HG02678 (cell line): ENCODE data around the gene PRPF19.

Experiments
- ATAC-seq: cut with Tn5 transposase; IDR thresholded peaks from one replicate; pipeline ENCODE4 v1.9.1; 2021; ENCODE audit warnings: mild to moderate bottlenecking, moderate library complexity; ENCODE audit not compliant: unreplicated experiment

Gene PRPF19

DNA sequence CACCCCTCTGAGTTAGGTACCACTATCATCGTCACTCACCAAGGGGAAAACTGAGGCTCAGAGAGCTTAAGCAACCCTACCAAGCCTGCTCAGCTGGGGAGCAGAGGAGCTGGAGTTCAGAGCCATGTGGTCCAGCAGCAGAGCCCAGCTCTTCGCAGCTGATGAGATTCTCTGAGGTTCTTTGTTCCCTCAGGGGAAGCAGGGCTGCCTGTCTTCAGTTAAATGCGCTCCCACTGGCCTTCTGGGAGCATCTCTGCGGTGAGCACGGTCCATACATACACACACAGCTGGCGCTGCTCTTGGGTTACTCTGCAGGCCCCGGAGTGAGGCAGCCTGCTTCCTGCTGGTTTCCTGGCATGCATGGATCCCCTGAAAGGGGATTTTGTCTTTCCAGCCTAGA is 45.4 kb downstream of the PRPF19 start:
- ATAC-seq, result no peak

DNA sequence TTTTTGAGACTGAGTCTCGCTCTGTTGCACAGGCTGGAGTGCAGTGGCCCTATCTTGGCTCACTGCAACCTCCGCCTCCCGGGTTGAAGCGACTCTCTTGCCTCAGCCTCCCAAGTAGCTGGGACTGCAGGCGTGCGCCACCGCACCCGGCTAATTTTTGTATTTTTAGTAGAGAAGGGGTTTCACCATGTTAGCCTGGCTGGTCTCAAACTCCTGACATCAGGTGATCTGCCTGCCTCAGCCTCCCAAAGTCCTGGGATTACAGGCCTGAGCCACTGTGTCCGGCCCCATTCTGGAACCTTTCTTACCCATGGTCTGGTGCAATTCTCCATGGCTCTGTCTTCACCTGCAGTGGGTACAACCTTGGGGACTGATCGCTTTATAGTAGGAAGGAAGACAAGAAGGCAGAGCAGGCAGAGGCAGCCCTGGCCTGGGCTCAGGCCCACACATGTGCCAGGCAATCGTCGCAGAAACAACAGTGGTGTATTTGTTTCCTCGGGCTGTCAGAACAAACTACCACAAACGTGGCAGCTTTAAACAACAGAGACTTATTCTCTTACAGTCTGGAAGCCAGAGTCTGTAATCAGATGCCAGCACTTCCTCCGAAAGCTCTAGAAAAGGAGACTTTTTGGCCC is 46.7 kb downstream of the PRPF19 start:
- ATAC-seq, result no peak

DNA sequence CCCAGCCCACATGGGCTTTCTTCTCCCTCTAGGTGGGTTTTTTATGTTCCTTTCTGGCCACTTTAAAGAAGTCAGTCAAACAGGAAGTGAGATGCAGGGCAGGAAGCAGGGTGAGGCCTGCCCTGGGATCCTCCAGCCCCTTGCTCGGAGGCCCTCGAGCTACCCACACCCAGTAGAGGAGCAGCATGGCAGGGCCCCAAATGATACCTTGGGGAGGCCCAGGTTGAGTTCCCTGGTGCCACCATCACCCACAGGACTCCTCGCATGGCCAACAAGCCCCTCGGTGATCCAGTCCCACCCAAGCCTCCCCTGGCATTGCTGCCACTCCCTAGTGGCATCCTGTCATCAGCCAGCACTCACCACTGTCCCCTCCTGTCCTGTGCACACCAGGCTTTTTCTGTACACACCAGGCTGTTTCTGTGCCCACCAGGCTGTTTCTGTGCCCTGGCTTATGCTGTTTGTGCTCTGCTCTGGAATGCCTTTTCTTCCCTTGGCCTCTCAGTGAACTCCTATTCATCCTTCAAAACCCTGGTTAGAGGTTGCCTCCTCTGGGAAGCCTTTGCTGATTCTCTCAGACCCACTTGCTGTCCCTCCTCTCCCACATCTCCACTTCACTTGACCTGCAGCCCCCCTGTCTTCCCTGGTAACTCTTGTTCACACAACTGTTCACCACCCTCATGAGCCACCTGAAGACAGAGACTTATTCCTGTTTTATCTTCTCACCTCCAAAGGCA is 47.5 kb downstream of the PRPF19 start:
- no peak for ATAC-seq

DNA sequence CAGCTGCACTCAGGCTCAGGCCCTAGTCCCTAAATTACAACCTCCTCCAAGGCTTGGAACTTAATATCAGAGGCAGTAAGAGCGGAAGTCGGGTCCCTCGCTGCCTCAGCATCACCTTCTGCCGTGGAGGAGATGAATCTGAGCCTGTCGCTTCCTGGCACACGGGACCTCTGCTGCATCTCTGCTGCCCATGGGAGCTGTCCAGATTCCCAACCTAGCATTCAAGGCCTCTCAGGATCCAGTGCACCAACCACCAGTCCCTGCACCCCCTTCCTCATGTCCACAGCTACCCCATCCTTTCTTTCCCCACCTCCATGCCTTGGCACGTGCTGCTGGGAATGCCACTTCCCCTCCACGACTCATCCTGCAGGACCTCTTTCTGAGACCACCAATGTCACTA is 48.1 kb downstream of the PRPF19 start:
- no peak for ATAC-seq

DNA sequence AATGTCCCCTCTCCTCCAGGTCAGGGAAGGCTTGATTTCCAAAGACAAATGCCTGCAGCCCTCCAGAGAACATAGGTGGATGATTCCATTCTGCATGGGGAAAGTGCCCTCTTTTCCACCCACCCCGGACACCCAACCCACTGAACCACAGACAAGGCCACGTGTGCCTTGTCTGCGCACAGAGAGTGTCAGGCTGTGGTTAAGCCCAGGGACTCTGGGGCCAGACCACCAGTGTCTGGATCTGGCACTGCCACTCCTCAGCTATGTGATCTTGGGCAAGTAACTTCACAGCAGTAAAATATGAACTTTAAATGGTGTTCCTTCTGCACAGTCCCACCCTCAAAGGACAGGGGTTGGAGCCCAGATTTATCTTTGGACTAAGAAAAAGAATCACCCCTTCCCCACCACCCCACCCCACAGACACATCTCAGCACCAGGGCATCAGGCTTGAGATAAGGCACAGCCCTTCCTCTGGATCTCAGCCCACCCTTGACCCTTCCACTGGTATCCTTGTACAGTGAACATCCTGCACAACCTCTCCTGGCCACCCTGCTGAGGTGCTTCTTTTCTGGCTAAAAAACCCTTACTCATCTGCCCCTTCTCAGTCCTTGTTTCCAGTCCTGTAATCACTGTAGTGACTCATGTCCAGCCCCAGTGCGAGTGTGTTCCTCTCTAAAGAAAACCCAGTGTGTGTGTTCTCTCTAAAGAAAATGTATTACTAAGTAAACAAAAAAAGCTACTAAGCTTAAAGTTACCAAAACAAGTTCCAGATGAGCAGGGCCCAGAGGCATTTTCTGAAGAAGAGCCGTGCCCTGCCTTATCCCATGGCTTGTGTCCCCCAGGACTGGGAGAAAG is 48.8 kb downstream of the PRPF19 start:
- no peak for ATAC-seq

DNA sequence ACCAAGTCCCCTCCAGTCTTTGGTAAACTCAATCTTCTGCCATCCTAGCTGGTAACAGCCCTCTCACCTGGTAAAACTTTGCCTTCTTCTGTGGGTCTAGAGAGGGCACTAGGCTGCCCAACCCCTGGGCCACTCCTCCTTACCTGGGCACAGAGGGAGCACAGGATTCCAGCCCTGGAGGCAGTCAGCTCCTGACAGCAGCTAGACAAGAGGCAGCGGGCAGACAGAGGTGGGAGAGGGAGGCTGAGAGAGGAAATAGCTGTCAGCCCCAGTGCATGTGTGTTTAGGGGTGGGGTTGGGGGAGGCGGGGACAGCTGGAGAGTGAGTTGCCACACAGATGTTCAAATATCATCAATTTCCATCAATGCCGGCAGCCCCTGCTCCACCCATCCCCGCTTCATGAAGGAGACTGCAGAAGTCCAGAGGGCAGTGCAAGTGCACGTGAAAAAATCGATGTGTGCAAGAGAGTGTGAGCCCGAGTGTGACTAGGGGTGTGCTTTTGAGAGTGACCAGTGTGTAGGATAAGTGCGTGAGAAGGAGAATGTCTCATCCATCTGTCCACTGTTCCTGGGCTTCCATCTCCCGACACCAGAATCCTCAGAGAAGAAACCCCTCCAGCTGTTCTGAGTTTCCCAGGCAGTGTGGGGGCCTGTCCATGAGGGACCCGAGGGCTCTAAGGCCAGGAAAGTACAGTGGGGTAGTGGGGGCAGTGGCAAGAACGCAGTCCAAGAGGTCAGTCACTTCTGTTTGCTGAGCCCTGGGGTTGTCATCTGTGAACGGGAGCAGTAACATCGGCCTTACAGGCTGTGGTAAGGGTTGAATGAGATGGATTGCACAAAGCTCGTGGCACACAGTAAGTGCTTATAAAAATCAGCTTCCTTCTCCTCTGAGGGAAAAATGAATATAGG is 50.4 kb downstream of the PRPF19 start, which contains the start of gene PTGDR2:
Gene PTGDR2, minus strand, starts transcription at position 225 of the 908 bp plus-strand sequence. CDS start 2,228 bp downstream, outside the sequence.
- ATAC-seq, result no peak

DNA sequence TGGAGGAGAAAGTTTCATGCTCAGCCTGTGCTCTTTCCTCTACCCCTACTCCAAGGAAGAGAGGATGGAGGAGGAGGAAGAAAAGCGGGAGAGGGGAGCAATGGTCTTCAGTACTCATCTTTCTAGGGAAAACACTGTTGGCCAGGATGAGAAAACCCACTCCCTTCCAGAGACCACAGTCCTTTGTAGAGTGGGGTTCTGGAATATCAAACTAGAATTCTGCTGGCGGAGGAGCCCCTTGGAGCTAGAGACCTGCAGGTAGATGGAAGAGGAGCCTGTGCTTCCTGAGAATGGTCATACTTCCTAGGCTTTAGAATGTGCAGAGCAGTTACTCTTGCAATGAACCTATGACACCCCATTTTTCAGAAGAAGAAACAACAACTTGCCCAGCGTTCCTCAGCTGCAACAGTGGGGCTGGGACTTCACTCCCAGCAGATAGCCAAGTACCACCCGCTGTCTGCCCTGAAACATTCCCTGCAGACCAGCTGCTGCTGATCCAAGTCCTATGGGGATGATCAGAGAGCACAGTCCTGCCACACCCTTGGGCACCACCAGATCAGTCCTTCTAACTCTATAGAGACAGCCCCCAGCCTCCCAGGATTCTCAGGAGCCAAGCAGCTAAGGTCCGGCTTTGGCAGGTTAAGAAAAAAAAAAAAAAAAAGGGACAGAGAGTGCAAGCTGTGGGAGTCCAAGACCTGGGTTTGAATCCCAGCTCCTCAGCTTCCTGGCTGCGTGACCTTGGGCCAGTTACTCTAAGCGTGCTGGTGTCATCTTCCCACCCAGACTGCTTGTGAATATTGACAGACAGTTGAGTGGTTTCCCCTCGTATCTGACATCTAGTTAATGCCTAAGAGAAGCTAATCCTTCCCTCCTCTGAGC is 51.3 kb downstream of the PRPF19 start:
- no peak for ATAC-seq

DNA sequence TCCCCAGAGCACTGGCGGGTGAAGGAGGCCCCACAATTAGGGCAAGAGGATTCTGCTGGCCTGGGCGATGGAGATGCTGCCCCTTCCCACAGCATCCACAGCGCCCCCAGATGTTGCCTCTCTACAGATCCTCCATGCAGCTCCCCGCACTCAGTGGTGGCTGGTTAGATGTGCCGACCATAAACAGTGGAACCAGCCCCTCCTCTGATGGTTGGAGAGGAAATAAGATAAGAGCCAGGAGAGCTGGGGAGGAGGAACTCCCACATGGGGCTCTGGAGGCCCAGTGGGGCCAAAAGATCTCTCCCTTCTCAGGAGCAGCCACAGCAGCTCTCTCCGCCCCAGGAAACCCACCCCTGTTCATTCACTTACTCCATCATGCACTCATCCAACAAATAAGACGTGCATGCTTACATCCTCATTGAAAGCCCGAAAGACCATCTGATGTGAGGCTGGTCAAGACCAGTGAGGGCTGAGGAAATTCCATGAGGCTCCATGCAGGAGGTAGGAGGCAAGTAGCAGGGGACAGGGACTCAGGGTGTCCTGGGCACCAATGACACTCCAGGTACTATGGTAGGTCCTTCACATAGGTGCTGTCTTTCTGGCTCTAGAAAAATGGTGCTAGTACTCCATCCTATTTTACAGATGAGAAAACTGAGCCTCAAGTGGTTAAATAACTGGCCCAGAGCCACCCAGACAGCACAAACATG is 52.1 kb downstream of the PRPF19 start:
- ATAC-seq, result no peak

DNA sequence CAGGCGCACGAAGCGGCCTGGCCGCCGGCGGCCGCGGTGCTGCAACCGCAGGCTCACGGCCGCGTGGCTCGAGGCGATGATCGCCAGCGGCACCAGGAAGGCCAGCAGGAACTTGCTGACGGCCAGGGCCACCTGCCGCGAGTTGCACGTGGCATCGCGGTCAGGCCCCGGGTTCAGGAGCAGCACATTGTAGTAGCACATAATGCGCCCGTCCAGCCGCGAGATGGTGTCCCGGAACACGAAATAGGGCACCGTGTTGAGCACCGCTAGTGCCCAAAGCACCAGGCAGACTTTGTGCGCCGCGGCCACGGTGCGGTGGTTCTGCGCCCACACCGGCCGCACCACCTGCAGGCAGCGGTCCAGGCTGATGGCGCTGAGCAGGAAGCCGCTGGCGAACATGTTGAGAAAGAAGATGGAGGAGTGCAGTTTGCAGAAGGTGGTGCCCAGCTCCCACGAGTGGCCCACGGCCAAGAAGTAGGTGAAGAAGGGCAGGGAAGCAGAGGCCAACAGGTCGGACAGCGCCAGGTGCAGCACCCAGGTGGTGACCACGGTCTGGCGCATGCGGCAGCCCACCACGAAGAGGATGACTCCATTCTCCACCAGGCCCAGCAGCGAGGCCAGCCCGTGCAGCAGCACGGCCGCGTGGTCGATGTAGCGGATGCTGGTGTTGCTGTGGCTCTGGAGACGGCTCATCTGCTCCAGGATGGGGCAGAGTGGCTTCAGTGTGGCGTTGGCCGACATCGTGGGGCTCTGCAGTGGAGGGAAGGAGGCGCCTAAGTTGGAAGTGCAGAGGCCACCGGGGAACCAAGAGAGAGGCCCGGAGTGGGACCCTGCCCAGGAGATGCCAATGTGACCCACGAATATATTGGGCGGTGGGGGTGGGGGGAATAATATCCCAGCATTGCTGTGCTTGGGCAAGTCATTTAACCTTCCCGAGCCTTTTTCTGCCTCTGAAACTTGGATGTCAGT is 53.1 kb downstream of the PRPF19 start:
- no peak for ATAC-seq

DNA sequence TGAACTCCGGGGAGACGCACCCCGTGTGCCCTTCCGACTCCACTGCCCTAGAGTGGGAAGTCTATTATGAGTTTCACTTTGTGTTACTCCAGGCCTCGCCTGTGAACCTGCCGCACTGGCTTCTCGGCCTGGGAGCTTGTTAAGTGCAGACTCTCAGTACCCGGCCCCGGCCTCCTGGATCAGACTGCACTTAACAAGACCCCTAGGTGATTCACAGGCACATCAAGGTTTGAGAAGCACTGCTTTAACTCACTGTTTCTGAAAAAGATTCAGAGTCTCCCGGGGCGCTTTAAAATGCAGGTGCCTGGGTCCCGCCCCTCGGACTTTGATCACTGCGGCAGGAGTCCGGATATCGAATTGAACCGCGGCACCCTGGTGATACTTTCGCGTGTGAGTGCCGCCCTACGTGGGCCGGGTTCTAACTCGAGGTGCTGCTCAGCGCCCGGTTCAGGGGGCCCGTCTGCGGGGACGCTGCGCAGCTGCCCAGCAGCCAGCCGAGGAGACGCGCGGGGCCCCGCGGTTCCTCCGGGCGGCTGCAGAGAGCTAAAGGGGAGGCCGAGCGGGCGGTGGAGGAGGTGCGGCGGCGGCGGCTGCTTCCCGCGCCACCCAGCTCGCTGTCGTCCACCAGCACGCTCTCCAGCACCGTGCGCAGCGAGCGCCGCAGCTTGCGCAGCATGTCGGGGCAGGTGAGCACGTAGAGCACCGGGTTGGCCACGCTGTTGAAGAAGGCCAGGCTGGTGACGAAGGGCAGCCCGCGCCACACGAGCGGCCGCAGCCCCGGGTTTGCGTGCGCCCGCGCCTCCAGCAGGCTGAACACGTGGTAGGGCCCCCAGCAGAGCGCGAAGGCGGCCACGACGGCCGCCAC is 54.0 kb downstream of the PRPF19 start:
- no peak for ATAC-seq

DNA sequence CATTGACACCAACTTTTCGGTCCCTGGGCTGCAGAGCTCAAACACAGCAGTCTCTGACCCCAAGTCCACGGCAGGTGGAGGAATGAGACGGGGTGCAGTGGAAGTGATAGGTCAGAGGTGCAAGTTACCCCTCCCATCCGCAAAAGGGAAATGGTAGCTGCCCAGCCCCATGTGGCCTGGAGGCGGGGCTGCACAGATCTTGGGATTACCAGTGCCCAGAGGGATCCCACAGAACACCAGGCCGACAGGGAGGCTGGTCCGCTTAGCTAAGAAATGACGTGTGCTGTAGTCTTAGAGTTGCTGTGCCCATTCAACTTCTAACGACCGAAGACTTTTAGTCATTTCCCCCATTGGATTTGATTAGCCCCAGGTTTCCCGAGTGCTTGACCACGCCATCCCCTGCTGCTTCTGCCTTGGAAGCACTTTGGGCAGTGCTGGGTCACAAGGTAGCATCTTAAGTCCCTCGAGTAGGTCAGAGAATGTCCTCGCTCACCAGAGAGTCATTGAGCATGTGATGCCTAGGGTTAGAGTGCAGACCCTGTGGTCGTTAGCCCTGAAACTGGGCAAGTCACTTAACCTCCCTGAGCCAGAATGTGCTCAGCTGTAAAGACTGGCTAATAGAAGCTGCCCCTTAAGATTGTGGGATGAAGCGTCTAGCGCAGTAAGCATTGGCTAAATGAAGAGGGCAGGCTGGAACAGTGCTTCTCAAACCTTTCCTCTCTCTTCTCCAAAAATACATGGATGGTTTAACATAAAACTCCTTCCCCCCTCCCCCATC is 54.9 kb downstream of the PRPF19 start:
- ATAC-seq, result no peak

DNA sequence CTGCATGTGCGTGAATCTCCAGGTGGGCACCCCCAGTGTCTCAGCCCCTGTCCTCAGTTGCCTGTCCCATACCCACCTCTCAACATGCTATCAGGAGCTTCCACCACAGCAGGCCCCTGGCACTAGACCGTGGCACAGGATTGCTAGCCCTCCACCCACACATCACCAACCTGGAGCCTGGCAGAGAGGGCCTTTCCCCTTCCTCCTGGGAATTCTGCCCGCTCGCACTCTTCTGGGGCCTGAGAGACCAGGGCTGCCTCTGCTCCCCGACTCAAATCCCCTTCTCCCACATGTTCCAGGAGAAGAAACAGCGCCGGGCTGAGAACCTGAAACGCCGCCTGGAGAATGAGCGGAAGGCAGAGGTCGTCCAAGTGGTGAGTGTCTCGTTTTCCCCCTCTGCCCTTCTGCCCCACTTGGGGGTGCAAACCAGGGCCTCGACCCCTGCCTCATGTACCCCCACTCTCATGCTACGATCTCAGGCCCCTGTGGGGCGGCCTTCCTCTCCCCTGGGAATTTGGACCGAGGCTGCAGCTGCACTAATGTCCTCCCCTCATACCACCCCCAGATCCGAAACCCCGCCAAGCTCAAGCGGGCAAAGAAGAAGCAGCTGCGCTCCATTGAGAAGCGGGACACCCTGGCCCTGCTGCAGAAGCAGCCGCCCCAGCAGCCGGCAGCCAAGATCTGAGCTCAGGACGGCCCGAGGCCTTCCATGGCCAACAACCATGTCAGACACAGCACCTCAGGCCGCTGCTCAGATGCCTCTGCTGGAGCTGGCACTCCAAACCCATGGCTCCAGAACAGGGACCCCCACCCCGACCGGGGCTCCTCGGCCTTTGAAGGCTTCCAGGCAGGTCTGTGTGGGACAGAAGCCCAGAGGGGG is 56.5 kb downstream of the PRPF19 start:
- no peak for ATAC-seq

DNA sequence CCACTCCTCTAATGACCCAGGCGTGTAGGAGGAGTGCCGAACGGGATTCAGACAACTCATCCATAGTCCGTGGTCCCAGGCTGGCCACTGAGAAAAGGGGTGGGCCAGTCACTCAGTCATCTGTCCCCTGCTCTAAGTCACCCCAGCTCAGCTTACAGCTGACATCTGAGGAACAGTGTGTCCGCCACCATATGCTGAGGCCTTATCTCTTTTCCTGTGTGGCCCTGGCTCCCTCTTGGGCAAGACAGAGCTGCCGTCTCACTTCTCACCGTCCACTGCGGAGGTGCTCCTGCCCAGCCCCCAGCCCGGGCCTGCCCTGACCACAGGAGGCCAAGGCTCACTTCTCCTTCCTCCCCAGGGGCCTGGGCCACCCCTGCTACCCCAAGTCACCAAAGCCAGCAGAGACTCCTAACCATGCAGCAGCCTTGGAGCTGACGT is 57.7 kb downstream of the PRPF19 start:
- ATAC-seq, result no peak

DNA sequence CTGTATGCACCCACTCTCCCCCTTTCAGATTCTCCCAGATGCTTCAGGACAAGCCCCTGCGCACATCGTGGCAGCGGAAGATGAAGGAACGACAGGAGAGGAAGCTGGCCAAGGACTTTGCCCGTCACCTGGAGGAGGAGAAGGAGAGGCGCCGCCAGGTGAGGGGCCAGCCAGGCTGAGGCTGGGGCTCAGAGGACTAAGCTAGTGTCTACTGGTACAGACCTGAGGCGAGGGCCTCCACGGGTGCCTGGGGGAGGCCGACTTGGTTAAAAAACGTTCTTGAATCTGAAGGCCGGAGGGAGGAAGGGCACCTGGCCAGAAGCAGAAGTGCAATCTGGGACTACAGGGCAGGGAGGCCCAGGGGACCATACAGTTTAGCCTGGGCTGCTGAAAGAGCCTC is 58.5 kb downstream of the PRPF19 start:
- ATAC-seq, result no peak

DNA sequence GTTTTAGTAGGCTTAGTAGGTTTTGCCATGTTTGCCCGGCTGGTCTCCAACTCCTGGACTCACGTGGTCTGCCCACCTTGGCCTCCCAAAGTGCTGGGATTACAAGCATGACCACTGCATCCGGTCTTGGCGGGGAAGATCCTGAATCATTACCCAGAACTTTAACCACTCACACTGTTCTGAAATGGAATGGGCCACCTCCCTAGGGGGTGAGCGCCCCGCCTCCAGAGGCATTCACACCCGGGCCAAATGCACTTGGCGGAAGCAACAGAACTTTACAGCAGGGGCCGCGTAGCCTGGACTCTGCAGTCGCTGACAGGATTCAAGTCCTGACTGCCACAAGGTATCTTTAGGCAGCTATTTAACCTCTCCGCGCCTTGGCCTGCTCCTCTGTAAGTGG is 59.1 kb downstream of the PRPF19 start:
- no peak for ATAC-seq
